CD4-positive, alpha-beta memory T cell (primary cell): ENCODE measurements around the gene TRIM15. TPM values are rescaled to one million over a fixed set of nuclear protein-coding genes. Genes with fewer than 3 reads are reported as not detected.
"Not testable (repeated sequence)": the region's sequence is repeated elsewhere in the genome, so short reads cannot be mapped to it uniquely, and the experiment has no call there.

Experiments used
- CTCF ChIA-PET: fragments of 350-600 bp; sonication (Branson Sonifier 250); formaldehyde crosslinking; loops from one replicate; lab custom pipeline; 2021; ENCODE audit warnings: inconsistent platforms; ENCODE audit not compliant: partially characterized antibody; lab: Charles Lee
- POLR2A ChIA-PET: fragments of 350-600 bp; sonication (Branson Sonifier 250); formaldehyde crosslinking; loops from one replicate; lab custom pipeline; 2021; ENCODE audit not compliant: partially characterized antibody; lab: Charles Lee
- DNase-seq, 5 donors: peaks; one replicate each; pipeline versions ENCODE4 v3.0.0 to v3.0.0-alpha.2; 2020 to 2022; ENCODE audit warnings: mixed read lengths in 1 of 5
- H3K27ac ChIP-seq: one replicate; pipeline ENCODE4 v1.7.0; 2013; ENCODE audit warnings: low read depth, low read length
- H3K27me3 ChIP-seq: 2 replicates; pipeline ENCODE4 v1.7.0; 2013; ENCODE audit warnings: mild to moderate bottlenecking, low read length, moderate library complexity; ENCODE audit not compliant: insufficient read depth
- H3K36me3 ChIP-seq: 2 replicates; pipeline ENCODE4 v1.7.0; 2013; ENCODE audit warnings: mild to moderate bottlenecking, low read length, moderate library complexity; ENCODE audit not compliant: insufficient read depth
- H3K4me1 ChIP-seq: 2 replicates; pipeline ENCODE4 v1.7.0; 2013; ENCODE audit warnings: mild to moderate bottlenecking, low read length, moderate library complexity; ENCODE audit not compliant: insufficient read depth
- H3K4me3 ChIP-seq, 2 donors: one replicate each; pipeline ENCODE4 v1.7.0; 2013; ENCODE audit warnings: low read length in 2 of 2, mild to moderate bottlenecking in 1 of 2
- H3K9me3 ChIP-seq, 2 donors: one replicate each; pipeline ENCODE4 v1.7.0; 2013; ENCODE audit warnings: low read length in 2 of 2, control low read depth in 1 of 2; ENCODE audit not compliant: control insufficient read depth in 1 of 2
- H3K27ac Mint-ChIP-seq, 7 donors: one replicate each; pipeline ENCODE4 v1.8.0; 2020 to 2021; ENCODE audit warnings: mixed read lengths in 7 of 7, mild to moderate bottlenecking in 6 of 7, inconsistent platforms in 3 of 7, moderate library complexity in 3 of 7
- H3K27me3 Mint-ChIP-seq, 2 donors: one replicate each; pipeline ENCODE4 v1.8.0; 2020 to 2021; ENCODE audit warnings: mixed read lengths in 2 of 2
- H3K36me3 Mint-ChIP-seq, 2 donors: one replicate each; pipeline ENCODE4 v1.8.0; 2020 to 2021; ENCODE audit warnings: mixed read lengths in 2 of 2, inconsistent platforms in 1 of 2, mild to moderate bottlenecking in 1 of 2
- H3K4me1 Mint-ChIP-seq, 4 donors: one replicate each; pipeline ENCODE4 v1.8.0; 2020 to 2021; ENCODE audit warnings: mixed read lengths in 4 of 4, mild to moderate bottlenecking in 1 of 4
- H3K4me3 Mint-ChIP-seq, 8 donors: one replicate each; pipeline ENCODE4 v1.8.0; 2020 to 2021; ENCODE audit warnings: mixed read lengths in 8 of 8, mild to moderate bottlenecking in 7 of 8, moderate library complexity in 6 of 8, inconsistent platforms in 3 of 8
- H3K9me3 Mint-ChIP-seq, 8 donors: one replicate each; pipeline ENCODE4 v1.8.0; 2020 to 2021; ENCODE audit warnings: mixed read lengths in 8 of 8, mild to moderate bottlenecking in 5 of 8, inconsistent platforms in 3 of 8, moderate library complexity in 1 of 8
- intact Hi-C: fragments of 100-400 bp; cut with micrococcal nuclease; formaldehyde crosslinking; loops from one replicate; pipeline ENCODE4 v1.15.1; 2023
- polyA plus RNA-seq, 2 donors: library from polyadenylated mRNA; unstranded; fragments of 300-500 nt; fragmentation: Illumina TruSeq; gene quantifications; one replicate each; pipeline ENCODE4 v1.2.3, GENCODE V29; 2021
- total RNA-seq, 2 experiments: library from RNA; stranded (reverse); gene quantifications; one replicate each; pipeline ENCODE4 v1.2.3, GENCODE V29; 2021

TRIM15 gene
- total and polyA plus RNA-seq, 4 experiments from 2014 or later: not detected

DNA sequence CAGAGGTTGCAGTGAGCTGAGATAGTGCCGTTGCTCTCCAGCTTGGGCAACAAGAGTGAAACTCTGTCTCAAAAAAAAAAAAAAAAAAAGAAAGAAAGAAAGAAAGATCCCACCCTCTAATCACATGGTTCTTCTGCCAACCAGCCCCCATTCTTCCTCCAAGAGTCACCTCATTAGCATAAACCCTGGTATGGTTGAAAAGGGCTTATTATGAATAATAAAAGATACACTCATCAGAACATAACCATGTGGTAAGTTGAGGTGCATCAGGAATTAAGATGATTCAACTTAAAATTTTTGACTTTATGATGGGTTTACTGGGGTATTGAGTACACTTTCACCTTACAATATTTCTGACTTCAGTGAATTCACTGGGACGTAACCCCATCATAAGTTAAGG is 28.2 kb upstream of the TRIM15 start:
- H3K9me3 ChIP-seq: no peaks in the 10 kb centered on the region
- POLR2A ChIA-PET: no interaction called here
- H3K36me3 Mint-ChIP-seq: no peaks in the 10 kb centered on the region
- intact Hi-C loops: no loop called here
- H3K9me3 Mint-ChIP-seq: no peaks in the 10 kb centered on the region
- peaks cover 7% of the 10 kb centered on the region for H3K4me1 ChIP-seq
- H3K27ac Mint-ChIP-seq: no peak overlapping the region
- H3K27me3 Mint-ChIP-seq: peaks cover 19 to 33% of the 10 kb centered on the region in 2 donors
- peaks cover 4 to 5% (median 5%) of the 10 kb centered on the region in 4 donors for H3K4me1 Mint-ChIP-seq
- peaks cover 22% of the 10 kb centered on the region for H3K27me3 ChIP-seq
- no peak overlapping the region for H3K4me3 ChIP-seq
- H3K36me3 ChIP-seq: no peaks in the 10 kb centered on the region
- no peak overlapping the region for H3K27ac ChIP-seq
- CTCF ChIA-PET: interaction anchor here (8.5 kb wide), 1 partner anchor 31 kb away, joined by 263 read pairs; no protein-coding TSS in a partner anchor
- H3K4me3 Mint-ChIP-seq: no peak overlapping the region
- DNase-seq: no peak

DNA sequence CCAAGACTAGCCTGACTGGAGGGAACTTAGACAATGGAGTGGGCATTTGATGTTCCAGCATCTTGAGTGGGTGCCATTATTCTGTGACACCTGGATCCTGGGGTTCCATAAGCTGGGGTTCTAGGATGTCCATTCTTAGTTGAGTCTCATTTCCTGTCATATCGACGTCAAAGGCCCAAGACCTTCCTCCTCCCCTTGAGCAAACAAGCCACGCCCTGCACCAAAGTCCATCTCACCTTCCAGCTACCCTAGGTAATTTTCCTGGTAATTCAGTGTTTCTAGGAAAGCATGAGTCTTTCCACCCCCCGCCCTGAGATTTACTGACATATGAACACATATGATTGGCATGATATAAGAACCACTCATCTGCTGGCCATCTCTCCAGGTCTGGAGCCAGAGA is 27.6 kb upstream of the TRIM15 start, which contains the start of gene TRIM40:
TSS of gene TRIM40 (plus strand) at position 384 of the 400 bp plus-strand sequence. CDS start 897 bp downstream, outside the sequence.
- ChIA-PET CTCF (interaction anchor here (8.5 kb wide), 1 partner anchor 32 kb away, joined by 263 read pairs; no protein-coding TSS in a partner anchor), POLR2A (no interaction called here)
- Histone ChIP-seq H3K27me3 (peaks cover 22% of the 10 kb centered on the region), H3K27ac (no peak within 1 kb of the TSS), H3K36me3 (no peaks in the 10 kb centered on the region), H3K4me3 (no peak within 1 kb of the TSS), H3K9me3 (no peaks in the 10 kb centered on the region), H3K4me1 (peaks cover 2% of the 10 kb centered on the region)
- H3K27ac Mint-ChIP-seq: no peak within 1 kb of the TSS
- peaks cover 3 to 4% (median 4%) of the 10 kb centered on the region in 4 donors for H3K4me1 Mint-ChIP-seq
- H3K36me3 Mint-ChIP-seq: no peaks in the 10 kb centered on the region
- no peak for DNase-seq
- peaks cover 19 to 35% of the 10 kb centered on the region in 2 donors for H3K27me3 Mint-ChIP-seq
- no peak within 1 kb of the TSS for H3K4me3 Mint-ChIP-seq
- intact Hi-C loops: no loop called here
- peaks cover 0 to 1% (median 0%) of the 10 kb centered on the region in 8 donors for H3K9me3 Mint-ChIP-seq

DNA sequence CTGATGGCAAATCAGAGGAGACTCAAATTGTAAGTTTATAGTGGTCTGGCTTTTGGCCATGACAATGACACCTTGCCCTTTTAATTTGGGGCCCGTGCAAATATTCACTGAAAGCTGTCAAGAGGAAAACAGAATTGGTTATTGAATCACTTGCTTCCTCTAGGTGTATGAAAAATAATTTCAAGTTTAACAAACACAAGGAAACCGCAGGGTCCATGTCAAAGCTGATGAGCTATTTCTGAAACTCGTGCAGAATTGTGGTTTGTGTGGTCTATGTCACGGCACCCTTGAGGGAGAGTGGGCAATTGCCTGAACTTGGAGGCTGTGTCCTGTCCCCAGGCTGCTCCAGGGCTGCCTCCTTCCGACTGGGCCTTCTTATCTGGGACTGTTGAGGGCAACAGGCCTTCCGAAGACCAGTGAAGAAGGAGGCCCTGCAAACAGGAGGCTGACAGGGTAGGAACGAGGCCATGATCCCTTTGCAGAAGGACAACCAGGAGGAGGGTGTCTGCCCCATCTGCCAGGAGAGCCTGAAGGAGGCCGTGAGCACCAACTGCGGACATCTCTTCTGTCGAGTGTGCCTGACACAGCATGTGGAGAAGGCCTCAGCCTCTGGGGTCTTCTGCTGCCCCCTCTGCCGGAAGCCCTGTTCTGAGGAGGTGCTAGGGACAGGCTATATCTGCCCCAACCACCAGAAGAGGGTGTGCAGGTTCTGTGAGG is 26.6 kb upstream of the TRIM15 start:
- Mint-ChIP-seq H3K27ac (no peak overlapping the region), H3K4me1 (no peaks in the 10 kb centered on the region), H3K4me3 (no peak overlapping the region), H3K36me3 (no peaks in the 10 kb centered on the region), H3K9me3 (peaks cover 0 to 2% (median 0%) of the 10 kb centered on the region in 8 donors), H3K27me3 (peaks cover 21 to 35% of the 10 kb centered on the region in 2 donors)
- H3K27ac ChIP-seq: no peak overlapping the region
- intact Hi-C loops: no loop called here
- DNase-seq: no peak
- no peaks in the 10 kb centered on the region for H3K4me1 ChIP-seq
- H3K4me3 ChIP-seq: no peak overlapping the region
- H3K36me3 ChIP-seq: no peaks in the 10 kb centered on the region
- POLR2A ChIA-PET: no interaction called here
- peaks cover 20% of the 10 kb centered on the region for H3K27me3 ChIP-seq
- CTCF ChIA-PET: interaction anchor here (8.5 kb wide), 1 partner anchor 33 kb away, joined by 263 read pairs; no protein-coding TSS in a partner anchor
- no peaks in the 10 kb centered on the region for H3K9me3 ChIP-seq

DNA sequence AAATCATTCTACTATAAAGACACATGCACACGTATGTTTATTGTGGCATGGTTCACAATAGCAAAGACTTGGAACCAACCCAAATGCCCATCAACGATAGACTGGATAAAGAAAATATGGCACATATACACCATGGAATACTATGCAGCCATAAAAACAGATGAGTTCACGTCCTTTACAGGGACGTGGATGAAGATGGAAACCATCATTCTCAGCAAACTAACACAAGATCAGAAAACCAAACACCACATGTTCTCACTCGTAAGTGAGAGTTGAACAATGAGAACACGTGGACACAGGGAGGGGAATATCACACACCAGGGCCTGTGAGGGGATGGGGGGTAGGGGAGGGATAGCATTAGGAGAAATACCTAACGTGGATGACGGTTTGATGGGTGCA is 23.1 kb upstream of the TRIM15 start:
- DNase-seq, H3K4me3 ChIP-seq, H3K9me3 Mint-ChIP-seq, H3K27ac ChIP-seq, H3K36me3 Mint-ChIP-seq, intact Hi-C loops, POLR2A ChIA-PET, H3K4me1 Mint-ChIP-seq, H3K9me3 ChIP-seq, H3K27ac Mint-ChIP-seq, H3K36me3 ChIP-seq, H3K4me3 Mint-ChIP-seq, H3K27me3 ChIP-seq, H3K4me1 ChIP-seq: not testable (repeated sequence)
- peaks cover 38 to 42% of the 10 kb centered on the region in 2 donors for H3K27me3 Mint-ChIP-seq
- CTCF ChIA-PET: interaction anchor here (5.3 kb wide), 1 partner anchor 8 kb away, joined by 32 read pairs; no protein-coding TSS in a partner anchor

DNA sequence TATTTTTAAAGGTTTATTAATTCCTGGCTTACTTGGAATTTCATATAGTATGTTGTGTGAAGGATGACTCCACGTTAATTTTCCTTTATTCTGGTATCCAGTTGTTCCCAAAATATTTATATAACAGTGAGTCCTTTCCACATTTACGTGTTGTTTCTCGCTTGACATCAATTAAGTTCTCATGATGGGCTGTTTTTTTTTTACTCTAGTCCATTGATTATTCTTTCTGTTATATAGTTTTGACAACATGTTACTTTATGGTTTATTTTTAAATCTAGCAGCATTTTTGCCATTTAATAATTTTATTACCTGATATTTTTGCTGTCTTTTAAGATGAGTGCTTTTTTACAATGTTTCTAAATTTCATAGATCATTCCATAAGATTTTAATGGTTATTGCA is 20.7 kb upstream of the TRIM15 start:
- CTCF ChIA-PET: interaction anchor here (5.3 kb wide), 1 partner anchor 10 kb away, joined by 32 read pairs; no protein-coding TSS in a partner anchor
- Histone ChIP-seq H3K27ac (no peak overlapping the region), H3K36me3 (no peaks in the 10 kb centered on the region), H3K9me3 (no peaks in the 10 kb centered on the region), H3K4me1 (no peaks in the 10 kb centered on the region), H3K4me3 (no peak overlapping the region), H3K27me3 (peaks cover 6% of the 10 kb centered on the region)
- Mint-ChIP-seq H3K36me3 (no peaks in the 10 kb centered on the region), H3K27ac (no peak overlapping the region), H3K4me1 (no peaks in the 10 kb centered on the region), H3K27me3 (peaks cover 35 to 38% of the 10 kb centered on the region in 2 donors), H3K4me3 (no peak overlapping the region), H3K9me3 (peaks cover 0 to 2% (median 0%) of the 10 kb centered on the region in 8 donors)
- POLR2A ChIA-PET: no interaction called here
- DNase-seq: no peak
- intact Hi-C loops: no loop called here

DNA sequence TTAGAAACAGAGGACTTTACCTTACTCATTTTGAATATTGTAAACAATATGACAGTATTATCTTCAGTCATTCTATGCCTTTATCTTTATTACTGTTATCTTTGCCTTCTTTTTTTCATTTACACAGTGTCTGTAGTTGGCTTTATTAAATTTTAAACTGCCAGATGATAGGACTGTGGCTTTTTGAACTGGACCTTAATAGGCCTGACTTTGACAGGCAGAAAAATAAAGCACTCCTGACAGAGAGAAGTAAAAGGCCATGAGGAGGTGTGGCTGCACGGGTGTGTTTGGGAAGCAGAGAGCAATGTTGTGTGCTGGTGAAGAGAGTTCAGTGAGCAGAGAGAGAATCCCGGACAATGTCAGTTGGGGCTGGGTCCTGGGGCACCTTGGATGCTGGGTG is 19.6 kb upstream of the TRIM15 start:
- Mint-ChIP-seq H3K36me3 (no peaks in the 10 kb centered on the region), H3K27ac (no peak overlapping the region), H3K27me3 (peaks cover 35 to 41% of the 10 kb centered on the region in 2 donors), H3K4me1 (no peaks in the 10 kb centered on the region), H3K4me3 (no peak overlapping the region), H3K9me3 (peaks cover 0 to 2% (median 0%) of the 10 kb centered on the region in 8 donors)
- peaks cover 6% of the 10 kb centered on the region for H3K27me3 ChIP-seq
- intact Hi-C loops: no loop called here
- ChIA-PET CTCF (interaction anchor here (5.3 kb wide), 1 partner anchor 12 kb away, joined by 32 read pairs; no protein-coding TSS in a partner anchor), POLR2A (interaction anchor here (0.7 kb wide), 1 partner anchor 41 kb away, joined by 3 read pairs; no protein-coding TSS in a partner anchor)
- H3K27ac ChIP-seq: no peak overlapping the region
- H3K4me3 ChIP-seq: no peak overlapping the region
- no peaks in the 10 kb centered on the region for H3K4me1 ChIP-seq
- H3K36me3 ChIP-seq: no peaks in the 10 kb centered on the region
- no peaks in the 10 kb centered on the region for H3K9me3 ChIP-seq
- no peak for DNase-seq

DNA sequence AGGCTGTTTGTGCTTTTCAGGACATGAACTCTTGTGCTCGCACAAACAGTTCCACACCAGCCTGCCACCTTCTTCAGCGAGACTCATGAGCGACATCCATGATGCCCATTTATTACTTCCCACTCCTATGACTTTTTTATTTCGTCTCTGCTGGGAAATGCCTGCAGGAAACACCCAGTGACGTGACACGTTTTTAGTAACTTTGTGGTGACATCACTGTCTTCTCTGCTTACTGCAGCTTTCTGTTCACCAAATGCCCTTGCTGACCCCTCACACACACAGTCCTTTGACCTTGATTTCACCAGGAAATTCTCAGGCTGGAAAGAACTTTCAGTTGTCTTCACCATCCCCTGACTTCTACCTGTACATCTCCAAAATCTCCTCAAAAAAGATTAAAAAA is 18.5 kb upstream of the TRIM15 start:
- no peak for DNase-seq
- Mint-ChIP-seq H3K4me1 (no peaks in the 10 kb centered on the region), H3K36me3 (no peaks in the 10 kb centered on the region), H3K9me3 (peaks cover 0 to 2% (median 0%) of the 10 kb centered on the region in 8 donors), H3K27ac (no peak overlapping the region), H3K27me3 (peaks cover 35 to 39% of the 10 kb centered on the region in 2 donors), H3K4me3 (no peak overlapping the region)
- Histone ChIP-seq H3K4me1 (no peaks in the 10 kb centered on the region), H3K36me3 (no peaks in the 10 kb centered on the region), H3K27ac (no peak overlapping the region), H3K9me3 (no peaks in the 10 kb centered on the region), H3K27me3 (peaks cover 6% of the 10 kb centered on the region), H3K4me3 (no peak overlapping the region)
- intact Hi-C loops: no loop called here
- POLR2A ChIA-PET: no interaction called here
- CTCF ChIA-PET: interaction anchor here (5.3 kb wide), 1 partner anchor 13 kb away, joined by 32 read pairs; no protein-coding TSS in a partner anchor
